KBM-7 (cell line): ENCODE measurements around the gene PFKFB4.
"Not testable (repeated sequence)": the region's sequence is repeated elsewhere in the genome, so short reads cannot be mapped to it uniquely, and the experiment has no call there.

ENCODE experiments used
- DNase-seq: peaks from one replicate; pipeline ENCODE4 v3.0.0-alpha.2; 2015
- in situ Hi-C: fragments of 300-500 bp; cut with MboI; formaldehyde crosslinking; loops from 2 replicates; pipeline ENCODE4 v1.14.3; 2020; ENCODE audit warnings: low sequenced_read_pairs, low pct_unique_long_range_greater_than_20kb, mixed read lengths

PFKFB4 gene

DNA sequence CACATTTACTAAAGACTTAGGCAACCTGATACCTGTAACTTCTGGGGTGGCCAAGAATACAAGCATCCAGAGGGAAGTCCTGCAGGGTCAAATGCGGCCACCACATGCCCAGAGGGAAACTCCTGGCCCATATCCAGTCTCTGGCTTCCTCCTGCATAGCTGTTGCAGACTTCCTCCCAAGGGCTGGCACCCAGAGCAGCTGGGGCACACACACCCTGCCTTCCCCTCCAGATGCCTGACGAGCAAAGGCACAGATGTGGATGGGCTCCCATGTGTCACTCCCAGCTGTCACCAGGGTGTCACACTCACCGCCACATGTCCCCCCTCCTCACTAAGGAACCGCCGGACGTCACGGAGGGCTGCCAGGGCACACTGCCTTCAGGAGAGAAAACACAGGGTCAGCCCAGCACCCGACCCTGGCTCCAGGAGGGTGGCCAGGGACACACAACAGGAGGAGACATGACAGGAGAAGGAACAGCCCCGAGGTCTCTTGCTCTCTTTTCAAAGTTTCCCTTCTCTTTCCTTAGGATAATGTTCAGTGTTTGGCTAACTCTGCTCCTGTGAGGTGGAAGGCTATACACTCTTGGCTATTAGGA is 13.2 kb downstream of the PFKFB4 start:
- DNase-seq, result no peak
- in situ Hi-C loops, result no loop called here

DNA sequence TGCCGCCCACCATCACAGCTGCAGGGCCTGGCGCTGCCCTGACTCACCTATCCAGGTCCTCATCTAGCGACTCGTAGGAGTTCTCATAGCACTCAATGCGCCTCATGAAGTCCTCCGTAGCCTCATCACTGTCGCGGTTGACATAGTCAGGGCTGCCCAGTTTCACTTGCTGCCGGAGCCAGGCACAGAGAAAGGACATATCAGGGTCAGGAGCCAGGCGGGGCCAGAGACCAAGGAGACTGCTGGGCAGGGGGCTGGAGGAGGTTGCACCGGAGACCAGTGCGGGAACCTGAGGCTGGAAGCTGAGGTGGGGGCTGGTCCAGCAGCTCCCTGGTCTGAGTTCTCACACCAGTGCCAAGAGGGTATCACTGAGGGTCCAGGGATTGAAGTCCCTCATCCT is 18.2 kb downstream of the PFKFB4 start:
- no peak for DNase-seq
- in situ Hi-C loops, result no loop called here

DNA sequence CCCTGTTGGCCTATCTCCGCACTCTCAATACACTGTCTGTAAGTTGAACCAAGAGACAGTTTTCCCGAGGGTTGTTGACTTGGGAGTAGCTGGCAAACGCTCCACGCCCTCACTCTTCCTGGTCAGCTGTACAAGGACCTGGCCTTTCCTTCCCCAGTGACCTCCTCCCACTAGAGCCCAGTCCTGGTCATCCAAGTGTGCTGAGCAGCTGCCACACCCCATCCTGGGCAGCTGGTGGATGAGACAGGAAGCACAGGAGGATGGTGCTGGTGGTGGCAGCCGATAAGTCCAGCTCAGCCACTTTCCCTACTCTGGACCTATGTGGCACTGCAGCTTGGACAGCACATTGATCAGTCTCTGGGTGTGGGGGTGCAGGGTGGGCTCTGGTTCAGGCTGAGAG is 19.8 kb downstream of the PFKFB4 start:
- in situ Hi-C loops, result no loop called here

DNA sequence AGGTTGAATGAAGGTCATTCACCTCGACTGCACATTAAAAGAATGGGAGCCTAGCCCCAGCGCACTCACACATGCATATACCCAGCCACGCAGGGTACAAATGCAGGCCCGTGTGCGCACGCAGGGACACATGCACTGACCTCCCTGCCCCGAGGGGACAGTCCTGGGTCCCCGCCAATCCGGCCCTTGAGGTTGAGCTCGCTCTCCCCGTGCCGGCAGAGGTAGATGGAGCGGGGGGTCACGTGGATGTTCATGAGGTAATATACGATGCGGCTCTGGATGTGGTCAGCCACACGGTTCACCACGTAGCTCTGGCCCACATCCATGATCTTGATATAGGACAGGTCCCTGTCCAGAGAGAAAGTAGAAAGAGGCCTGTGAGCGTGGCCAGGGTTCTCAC is 20.5 kb downstream of the PFKFB4 start:
- in situ Hi-C loops, result no loop called here
- DNase-seq, result no peak

More for the DNA sequence above, 19.8 kb downstream of the PFKFB4 start:
- DNase-seq, result no peak

DNA sequence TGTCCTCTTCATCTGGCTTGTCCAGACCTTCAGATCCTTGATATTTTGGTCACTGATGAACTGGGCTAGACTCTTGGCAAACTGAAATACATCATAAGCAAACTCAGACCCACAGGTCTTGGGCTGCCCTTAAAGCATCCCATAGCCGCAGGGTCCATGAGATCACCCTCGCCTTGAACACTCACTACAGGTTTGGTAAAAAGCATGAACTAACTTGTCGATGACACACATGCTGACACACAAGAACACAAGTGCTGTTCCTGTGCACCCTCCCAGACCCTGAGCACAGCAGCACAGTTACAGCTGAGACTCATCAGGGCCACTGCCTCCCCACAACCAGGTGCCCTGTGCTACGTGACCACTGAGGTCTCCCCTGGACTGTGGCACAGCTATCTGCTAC is 21.0 kb downstream of the PFKFB4 start:
- in situ Hi-C loops, result no loop called here

DNA sequence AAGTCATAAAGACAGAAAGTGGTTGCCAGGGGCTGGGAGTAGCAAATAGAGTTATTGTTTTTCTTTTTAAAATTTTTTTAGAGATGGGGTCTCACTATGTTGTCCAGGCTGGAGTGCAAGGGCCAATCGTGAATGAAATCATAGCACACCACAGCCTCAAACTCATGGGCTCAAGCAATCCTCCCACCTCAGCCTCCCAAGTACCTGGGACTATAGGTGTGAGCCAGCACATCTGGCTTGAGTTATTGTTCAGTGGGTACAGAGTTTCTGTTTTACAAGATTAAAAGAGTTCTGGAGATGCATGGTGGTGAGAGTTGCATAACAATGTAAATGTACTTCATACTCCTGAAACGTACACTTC is 23.6 kb downstream of the PFKFB4 start:
- DNase-seq, result no peak
- in situ Hi-C loops, result no loop called here

More for the DNA sequence above, 21.0 kb downstream of the PFKFB4 start:
- DNase-seq, result no peak

DNA sequence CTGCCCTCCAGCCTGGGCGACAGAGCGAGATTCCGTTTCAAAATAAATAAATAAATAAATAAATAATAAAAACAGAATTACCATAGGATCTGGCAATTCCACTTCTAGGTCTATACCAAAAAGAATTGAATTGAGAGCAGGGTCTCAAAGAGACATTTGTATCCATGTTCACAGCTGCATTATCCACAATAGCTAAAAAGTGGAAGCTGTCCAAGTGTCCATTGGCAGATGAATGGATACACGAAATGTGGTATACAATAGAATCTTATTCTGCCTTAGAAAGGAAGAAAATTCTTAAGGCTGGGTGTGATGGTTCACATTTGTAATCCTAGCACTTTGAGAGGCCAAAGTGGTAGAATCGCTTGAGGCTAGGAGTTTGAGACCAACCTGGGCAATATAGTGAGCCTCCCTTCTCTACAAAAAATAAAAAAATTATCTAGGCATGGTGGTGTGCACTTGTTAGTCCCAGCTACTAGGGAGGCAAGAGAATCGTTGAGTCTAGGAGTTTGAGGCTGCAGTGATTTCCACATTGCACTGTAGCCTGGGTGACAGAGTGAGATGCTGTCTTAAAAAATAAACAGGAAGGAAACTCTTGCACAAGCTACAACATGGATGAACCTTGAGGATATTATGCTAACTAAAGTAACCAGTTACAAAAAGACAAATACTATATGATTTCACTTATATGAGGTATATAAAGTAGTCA is 24.2 kb downstream of the PFKFB4 start:
- no peak for DNase-seq
- in situ Hi-C loops, result no loop called here

DNA sequence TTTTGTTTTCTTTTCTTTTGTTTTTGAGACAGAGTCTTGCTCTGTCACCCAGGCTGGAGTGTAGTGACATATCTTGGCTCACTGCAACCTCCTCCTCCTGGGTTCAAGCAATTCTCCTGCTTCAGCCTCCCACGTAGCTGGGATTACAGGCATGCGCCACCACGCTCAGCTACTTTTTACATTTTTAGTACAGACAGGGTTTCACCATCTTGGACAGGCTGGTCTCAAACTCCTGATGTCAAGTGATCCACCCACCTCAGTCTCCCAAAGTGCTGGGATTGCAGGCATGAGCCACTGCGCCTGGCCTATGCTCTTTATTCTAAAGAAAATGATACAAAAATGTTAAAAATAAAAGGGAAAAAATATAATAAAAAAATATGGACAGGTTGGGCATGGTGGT is 25.9 kb downstream of the PFKFB4 start:
- DNase-seq, in situ Hi-C loops: not testable (repeated sequence)

DNA sequence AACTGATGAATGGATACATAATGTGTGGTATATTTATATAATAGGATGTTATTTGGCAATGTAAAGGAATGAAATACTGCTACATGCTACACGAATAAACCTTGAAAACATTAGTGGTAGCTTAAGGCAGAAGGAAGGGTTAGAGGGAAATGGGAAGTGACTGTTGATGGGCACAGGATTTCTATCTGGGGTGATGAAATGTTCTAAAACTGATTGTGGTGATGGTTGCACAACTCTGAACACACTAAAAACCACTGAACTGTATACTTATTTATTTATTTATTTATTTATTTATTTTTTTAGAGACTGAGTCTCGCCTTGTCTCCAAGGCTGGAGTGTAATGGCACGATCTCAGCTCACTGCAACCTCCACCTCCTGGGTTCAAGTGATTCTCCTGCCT is 27.8 kb downstream of the PFKFB4 start:
- DNase-seq, result peak; percentile 44
- in situ Hi-C loops, result no loop called here

DNA sequence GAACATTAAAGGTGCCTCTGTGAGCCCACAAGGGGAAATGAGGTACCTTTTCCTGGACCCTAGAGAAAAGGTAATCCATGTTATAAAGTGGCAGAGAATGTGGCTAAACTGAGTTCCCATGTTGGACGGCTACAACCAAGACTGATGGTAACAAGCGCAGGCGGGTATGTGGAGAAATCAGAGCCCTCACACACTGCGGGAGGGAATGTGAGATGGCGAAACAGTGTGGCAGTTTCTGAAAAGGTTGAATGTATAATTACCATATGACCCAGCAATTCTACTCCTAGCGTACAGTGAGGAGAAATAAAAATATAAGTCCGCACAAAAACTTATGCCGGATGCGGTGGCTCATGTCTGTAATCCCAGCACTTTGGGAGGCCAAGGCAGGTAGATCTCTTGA is 28.6 kb downstream of the PFKFB4 start:
- in situ Hi-C loops, result no loop called here
- DNase-seq, result no peak

DNA sequence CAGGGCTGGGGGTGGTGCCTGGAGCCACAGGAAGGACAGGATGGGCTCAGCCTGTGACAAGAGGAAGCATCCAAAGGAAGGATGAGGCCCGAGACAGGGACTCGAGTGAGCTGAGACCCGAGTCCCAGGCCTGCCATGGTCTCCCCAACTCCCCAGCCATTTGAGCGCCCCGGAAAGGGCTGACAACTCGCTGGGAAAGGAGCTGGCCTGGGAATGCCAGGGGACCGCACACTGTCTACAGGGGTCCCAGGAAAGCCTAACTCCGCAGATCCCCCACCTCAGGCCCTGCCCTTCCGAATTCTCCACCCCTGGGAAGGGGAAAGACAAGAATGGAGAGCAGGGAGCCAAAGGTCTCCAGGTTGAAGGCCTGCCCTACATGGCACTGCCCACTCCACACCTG is 31.6 kb downstream of the PFKFB4 start:
- in situ Hi-C loops, result no loop called here
- DNase-seq, result no peak

DNA sequence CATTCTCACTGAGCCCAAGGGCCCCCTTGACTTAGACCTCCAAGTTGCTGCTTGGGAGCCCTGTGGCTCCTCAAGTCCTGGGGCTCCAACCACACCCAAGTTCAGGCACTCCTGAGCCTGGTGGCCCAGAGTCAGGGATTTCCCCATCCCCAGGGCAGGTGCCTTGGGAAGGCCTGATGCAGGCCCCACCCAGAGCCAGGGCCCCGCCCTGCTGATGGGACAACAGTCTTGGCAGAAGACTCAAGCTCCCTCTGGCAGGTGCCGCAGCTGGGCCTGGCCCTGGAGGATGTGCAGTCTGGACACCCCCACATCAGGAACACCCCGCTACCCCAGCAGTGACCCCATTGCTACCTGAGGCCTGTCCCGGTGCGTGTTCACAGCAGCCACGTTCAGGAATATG is 35.0 kb downstream of the PFKFB4 start:
- DNase-seq, result no peak
- in situ Hi-C loops, result no loop called here

DNA sequence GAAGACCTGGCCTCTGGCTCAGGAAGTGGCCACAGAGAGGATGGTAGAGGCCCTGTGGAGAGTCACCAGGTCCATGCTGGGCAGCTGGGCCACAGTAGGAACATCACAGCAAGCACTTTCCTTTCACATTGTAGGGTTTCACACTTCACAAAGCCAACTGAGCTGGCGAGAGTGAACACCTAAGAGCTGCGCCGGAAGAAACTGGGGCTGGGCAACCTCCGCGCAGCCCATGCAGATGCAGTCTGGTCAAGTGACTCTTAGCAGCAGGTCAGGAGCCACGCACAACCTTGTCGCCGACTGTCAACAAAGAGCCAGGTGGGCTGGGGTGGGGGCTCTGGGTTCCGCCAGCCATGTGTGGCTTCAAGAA is 37.3 kb downstream of the PFKFB4 start:
- in situ Hi-C loops, result no loop called here
- no peak for DNase-seq

DNA sequence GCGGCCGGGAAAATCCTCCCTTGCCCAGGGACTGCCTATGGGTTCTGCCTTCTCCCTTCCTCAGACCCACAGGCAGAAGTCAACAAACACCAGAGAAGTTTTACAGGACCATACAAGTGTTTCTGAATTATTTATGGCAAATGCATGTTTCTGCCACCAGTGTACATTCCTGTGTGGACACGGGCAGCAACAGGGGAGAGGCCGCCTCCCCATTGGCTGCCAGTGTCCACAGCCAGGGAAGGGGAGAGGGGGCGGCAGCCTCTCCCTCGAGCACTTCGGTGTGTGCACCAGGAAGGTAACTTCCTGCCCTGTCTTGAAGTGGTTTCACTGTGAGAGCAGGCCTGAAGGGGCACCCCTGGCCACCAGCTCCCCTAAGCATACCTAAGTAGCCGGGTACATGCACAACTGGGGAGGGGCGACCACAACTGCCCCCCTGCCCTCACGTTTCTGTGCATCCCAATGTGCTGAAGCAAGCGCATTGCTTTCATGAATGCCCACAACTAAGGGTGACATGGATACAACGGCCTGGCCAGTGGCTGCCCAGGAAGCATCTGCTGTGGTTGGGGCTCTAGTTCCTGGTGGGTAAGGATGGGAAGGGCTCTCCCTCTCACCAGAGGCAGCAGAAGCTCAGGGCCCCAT is 37.8 kb downstream of the PFKFB4 start:
- in situ Hi-C loops, result no loop called here
- DNase-seq, result no peak

DNA sequence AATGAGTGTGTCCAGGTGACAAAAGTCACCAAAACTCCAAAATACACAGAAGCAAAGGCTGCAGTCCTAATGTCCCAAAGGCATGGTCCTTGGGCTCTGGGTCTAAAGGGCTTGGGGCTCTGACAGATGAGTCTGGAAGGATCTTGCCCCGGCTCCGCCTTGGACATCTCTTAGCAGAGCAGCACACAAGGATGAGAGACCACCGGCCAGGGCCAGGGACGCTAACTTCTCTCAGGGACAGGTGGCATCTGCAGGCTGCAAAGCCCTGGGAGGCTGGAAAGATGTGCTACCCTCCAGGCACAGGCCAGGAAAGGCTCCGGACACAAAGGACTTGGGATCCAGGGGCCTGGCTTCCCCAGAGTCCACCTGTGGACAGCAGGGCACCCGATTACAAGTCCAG is 38.5 kb downstream of the PFKFB4 start:
- no peak for DNase-seq
- in situ Hi-C loops, result no loop called here

DNA sequence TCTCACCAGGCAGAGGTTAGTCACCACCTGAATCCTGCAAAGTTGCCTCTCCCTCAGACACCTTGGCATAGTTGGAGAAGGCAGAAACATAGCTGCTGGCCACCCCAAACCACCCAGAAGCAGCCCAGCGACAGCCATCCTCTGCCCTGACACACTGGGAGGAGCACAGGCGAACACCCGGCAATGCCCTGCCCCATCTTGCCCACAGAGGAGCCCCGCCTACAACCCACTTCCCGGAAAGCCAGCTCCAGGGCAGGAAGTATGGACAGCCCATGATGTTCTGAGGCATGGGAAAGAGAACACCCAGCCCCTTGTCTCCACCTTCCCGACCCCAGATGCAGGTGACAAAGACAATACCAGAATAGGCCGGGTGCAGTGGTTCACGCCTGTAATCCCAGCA is 40.0 kb downstream of the PFKFB4 start:
- DNase-seq, result no peak
- in situ Hi-C loops, result no loop called here

DNA sequence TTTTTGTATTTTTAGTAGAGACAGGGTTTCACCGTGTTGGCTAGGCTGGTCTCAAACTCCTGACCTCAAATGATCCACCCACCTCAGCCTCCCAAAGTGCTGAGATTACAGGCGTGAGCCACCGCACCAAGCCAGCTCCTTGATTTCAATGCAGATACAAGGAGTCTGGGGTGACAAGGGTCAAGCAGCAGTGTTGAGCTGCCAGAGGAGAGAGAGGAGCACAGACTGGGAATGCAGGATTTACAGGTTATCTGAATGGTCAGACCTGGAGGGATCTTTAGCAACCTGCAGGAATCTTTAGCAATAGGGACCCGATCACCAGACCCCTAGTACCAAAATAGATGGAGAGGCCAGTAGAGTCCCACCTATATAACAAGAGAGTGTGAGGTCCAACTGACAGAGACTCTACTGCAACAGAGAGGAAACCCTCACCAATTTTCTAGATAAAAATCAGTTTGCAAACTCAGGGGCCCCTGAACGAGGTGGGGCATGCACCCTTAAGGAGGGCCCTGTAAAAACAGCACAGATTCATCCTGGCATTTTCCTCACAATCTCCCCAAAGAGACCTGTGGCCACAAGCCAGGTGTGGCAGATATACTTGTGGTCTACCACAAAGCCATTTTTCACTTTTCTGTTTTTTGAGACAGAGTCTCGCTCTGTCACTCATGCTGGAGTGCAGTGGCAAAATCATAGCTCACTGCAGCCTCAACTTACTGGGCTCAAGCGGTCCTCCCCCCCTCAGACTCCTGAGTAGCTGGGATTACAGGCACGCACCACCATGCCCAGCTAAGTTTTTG is 42.0 kb downstream of the PFKFB4 start:
- no peak for DNase-seq
- in situ Hi-C loops, result no loop called here

DNA sequence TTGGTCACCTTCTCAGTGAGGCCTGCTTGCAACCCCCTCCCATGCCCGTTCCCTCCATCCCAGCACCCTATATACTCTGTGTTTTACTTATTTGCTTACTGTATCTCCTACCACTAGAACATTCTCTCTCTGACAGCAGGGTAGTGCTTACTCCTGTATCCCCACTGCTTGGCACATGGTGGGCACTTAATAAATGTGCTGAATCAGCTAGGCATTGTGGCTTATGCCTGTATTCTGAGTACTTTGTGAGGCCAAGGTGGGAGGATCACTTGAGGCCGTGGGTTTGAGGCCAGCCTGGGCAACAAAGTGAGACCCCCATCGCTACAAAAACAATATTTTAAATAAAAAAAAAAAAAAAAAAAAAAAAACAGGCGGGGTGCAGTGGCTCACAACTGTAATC is 45.1 kb downstream of the PFKFB4 start:
- no peak for DNase-seq
- in situ Hi-C loops, result no loop called here

DNA sequence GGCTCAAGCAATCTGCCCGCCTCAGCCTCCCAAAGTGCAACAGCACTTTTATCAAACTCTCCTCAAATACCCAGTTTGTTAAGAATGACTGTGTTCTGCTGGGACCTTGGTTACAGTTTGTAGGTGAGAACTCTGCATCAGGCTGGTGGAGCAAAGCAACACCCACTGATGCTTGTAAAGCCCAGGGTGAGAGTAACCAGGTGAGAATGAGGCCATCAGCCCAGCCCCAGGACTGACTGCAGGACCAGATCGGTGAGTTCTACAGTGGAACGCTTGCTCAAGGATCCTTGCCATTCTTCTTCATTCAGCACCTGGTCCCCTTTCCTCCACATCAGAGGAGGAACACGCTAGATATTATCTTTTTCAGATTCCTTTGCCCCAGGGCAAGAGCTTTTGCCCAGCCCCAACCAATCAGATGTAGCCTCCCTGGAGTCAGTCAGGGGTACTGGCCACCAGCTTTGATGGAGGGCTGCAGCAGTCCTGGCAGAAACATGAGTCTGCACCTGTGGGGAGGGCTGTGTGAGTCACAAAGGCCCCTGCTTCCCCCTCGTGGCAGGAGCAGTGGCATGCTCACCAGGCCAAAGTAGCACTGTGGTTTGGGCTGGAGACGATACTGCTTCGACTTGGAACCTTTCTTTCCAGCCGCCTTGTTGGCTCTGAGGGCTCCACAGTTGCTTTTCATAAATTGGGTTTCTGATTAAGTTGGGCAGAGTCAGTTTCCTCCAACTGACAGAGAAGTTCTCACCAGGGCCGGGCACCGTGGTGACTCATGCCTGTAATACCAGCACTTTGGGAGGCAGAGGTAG is 49.1 kb downstream of the PFKFB4 start:
- peak; percentile 77 for DNase-seq
- in situ Hi-C loops, result no loop called here
